Measurements from ENCODE around the gene ARAF.
"Not testable (repeated sequence)": the region's sequence is repeated elsewhere in the genome, so short reads cannot be mapped to it uniquely, and the experiment has no call there.

Gene ARAF

GRCh38 chrX:47595716-47596251, 34.8 kb downstream of the ARAF start:
- no peaks in the 10 kb centered on the region for H3K4me1 ChIP-seq (ENCODE audit: control insufficient read depth in 2 of 2, insufficient read depth in 1 of 2, low read depth in 1 of 2, low read length in 2 of 2)
- H4K8ac ChIP-seq (ENCODE audit: low read depth, low read length) = no peak overlapping the region
- no peak overlapping the region for H2BK12ac ChIP-seq (ENCODE audit: low read length)
- H2BK5ac ChIP-seq (ENCODE audit: low read length) = no peak overlapping the region
- H4K91ac ChIP-seq (ENCODE audit: low read depth, low read length, poor library complexity) = no peak overlapping the region
- H2AK5ac ChIP-seq (ENCODE audit: low read depth, low read length) = no peak overlapping the region
- H3K27ac ChIP-seq (replicated peaks; ENCODE audit: low read length) = no peak overlapping the region
- H2AFZ ChIP-seq (ENCODE audit: low read length) = no peak overlapping the region
- H3K79me1 ChIP-seq (ENCODE audit: low read depth, low read length) = no peaks in the 10 kb centered on the region
- no peak overlapping the region for H3K14ac ChIP-seq (ENCODE audit: low read length)
- no peak overlapping the region for H2BK120ac ChIP-seq (ENCODE audit: low read depth, low read length)
- no peak overlapping the region for H3K18ac ChIP-seq (ENCODE audit: low read length)
- no peak overlapping the region for H3K9ac ChIP-seq (ENCODE audit: low read depth, low read length, poor library complexity)
- H3K4ac ChIP-seq (ENCODE audit: low read length) = no peak overlapping the region
- H3K4me2 ChIP-seq (ENCODE audit: insufficient read depth, low read length, poor library complexity, severe bottlenecking) = no peak overlapping the region
- H3K4me3 ChIP-seq (ENCODE audit: low read length in 2 of 2) = no peak overlapping the region
- H3K9me3 ChIP-seq (replicated peaks in 1 of 2; ENCODE audit: control insufficient read depth in 2 of 2, insufficient read depth in 1 of 2, low read depth in 1 of 2, low read length in 2 of 2) = peaks cover 0 to 5% of the 10 kb centered on the region in 2 donors
- H3K36me3 ChIP-seq (replicated peaks in 1 of 2; ENCODE audit: control insufficient read depth in 2 of 2, insufficient read depth in 2 of 2, low read length in 2 of 2) = no peaks in the 10 kb centered on the region
- no CpG with 5 or more reads among the region's 1 CpG for WGBS, 2 donors (ENCODE audit: extremely low coverage in 2 of 2, insufficient read length in 2 of 2, insufficient replicate concordance in 1 of 2)
- no peak overlapping the region for H2BK15ac ChIP-seq (ENCODE audit: low read length)
- no peak overlapping the region for H3K23ac ChIP-seq (ENCODE audit: low read depth, low read length, poor library complexity)
- DNase-seq (ENCODE audit: low spot score) = no peak
- no peaks in the 10 kb centered on the region for H3K27me3 ChIP-seq (ENCODE audit: control insufficient read depth in 3 of 3, insufficient read depth in 3 of 3, low read depth in 1 of 3, low read length in 3 of 3)

DNA sequence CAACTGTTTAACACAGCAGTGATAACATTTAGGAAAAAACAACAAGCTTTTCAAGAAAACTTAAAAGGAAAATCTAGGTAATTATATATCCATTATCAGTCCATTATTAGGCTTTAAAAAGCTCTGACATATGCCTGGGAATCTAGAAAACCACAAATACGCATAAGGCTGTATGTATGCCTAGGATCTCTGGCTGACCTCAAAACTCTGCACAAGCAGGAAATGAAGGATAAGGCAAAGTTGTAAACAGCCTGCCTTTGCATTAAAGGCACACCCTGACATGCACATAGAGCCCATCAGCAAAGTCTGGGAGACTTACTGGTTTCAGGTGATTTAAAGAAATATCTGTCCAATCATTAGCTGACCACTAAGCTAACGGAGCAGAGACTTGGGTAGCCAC, 35.3 kb downstream of the ARAF start:
- no peak overlapping the region for H3K18ac ChIP-seq (ENCODE audit: low read length)
- no peak overlapping the region for H2BK15ac ChIP-seq (ENCODE audit: low read length)
- H4K8ac ChIP-seq (ENCODE audit: low read depth, low read length) = no peak overlapping the region
- no peak overlapping the region for H2AFZ ChIP-seq (ENCODE audit: low read length)
- WGBS, 2 donors (ENCODE audit: extremely low coverage in 2 of 2, insufficient read length in 2 of 2, insufficient replicate concordance in 1 of 2) = no CpG with 5 or more reads among the region's 2 CpGs
- H2BK12ac ChIP-seq (ENCODE audit: low read length) = no peak overlapping the region
- no peaks in the 10 kb centered on the region for H3K27me3 ChIP-seq (ENCODE audit: control insufficient read depth in 3 of 3, insufficient read depth in 3 of 3, low read depth in 1 of 3, low read length in 3 of 3)
- DNase-seq (ENCODE audit: low spot score) = no peak
- no peaks in the 10 kb centered on the region for H3K4me1 ChIP-seq (ENCODE audit: control insufficient read depth in 2 of 2, insufficient read depth in 1 of 2, low read depth in 1 of 2, low read length in 2 of 2)
- no peak overlapping the region for H2AK5ac ChIP-seq (ENCODE audit: low read depth, low read length)
- no peak overlapping the region for H3K4me3 ChIP-seq (ENCODE audit: low read length in 2 of 2)
- no peaks in the 10 kb centered on the region for H3K79me1 ChIP-seq (ENCODE audit: low read depth, low read length)
- peaks cover 0 to 5% of the 10 kb centered on the region in 2 donors for H3K9me3 ChIP-seq (replicated peaks in 1 of 2; ENCODE audit: control insufficient read depth in 2 of 2, insufficient read depth in 1 of 2, low read depth in 1 of 2, low read length in 2 of 2)
- no peaks in the 10 kb centered on the region for H3K36me3 ChIP-seq (replicated peaks in 1 of 2; ENCODE audit: control insufficient read depth in 2 of 2, insufficient read depth in 2 of 2, low read length in 2 of 2)
- no peak overlapping the region for H2BK5ac ChIP-seq (ENCODE audit: low read length)
- H2BK120ac ChIP-seq (ENCODE audit: low read depth, low read length) = no peak overlapping the region
- no peak overlapping the region for H3K23ac ChIP-seq (ENCODE audit: low read depth, low read length, poor library complexity)
- H3K4ac ChIP-seq (ENCODE audit: low read length) = no peak overlapping the region
- H3K27ac ChIP-seq (replicated peaks; ENCODE audit: low read length) = no peak overlapping the region
- no peak overlapping the region for H3K9ac ChIP-seq (ENCODE audit: low read depth, low read length, poor library complexity)
- no peak overlapping the region for H3K14ac ChIP-seq (ENCODE audit: low read length)
- peak overlapping the region; percentile 18 for H3K4me2 ChIP-seq (ENCODE audit: insufficient read depth, low read length, poor library complexity, severe bottlenecking)
- no peak overlapping the region for H4K91ac ChIP-seq (ENCODE audit: low read depth, low read length, poor library complexity)

DNA sequence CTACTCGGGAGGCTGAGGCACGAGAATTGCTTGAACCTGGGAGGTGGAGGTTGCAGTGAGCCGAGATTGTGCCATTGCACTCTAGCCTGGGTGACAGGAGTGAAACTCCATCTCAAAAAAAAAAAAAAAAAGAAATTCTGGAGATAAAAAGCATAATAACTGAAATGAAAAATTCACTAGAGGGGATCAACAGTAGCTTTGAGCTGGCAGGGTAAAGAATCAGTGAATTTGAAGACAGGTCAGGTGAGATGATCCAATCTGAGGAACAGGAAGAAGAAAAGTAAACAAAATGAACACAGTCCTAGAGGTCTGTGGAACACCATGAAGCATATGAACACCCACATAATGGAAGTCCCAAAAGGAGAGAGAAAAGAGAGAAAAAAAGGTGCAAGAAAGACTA, 36.2 kb downstream of the ARAF start:
- Histone ChIP-seq H3K4me3 (ENCODE audit: low read length in 2 of 2) (no peak overlapping the region), H3K9ac (ENCODE audit: low read depth, low read length, poor library complexity) (no peak overlapping the region), H2BK5ac (ENCODE audit: low read length) (no peak overlapping the region), H3K27ac (replicated peaks; ENCODE audit: low read length) (no peak overlapping the region), H3K4me1 (ENCODE audit: control insufficient read depth in 2 of 2, insufficient read depth in 1 of 2, low read depth in 1 of 2, low read length in 2 of 2) (no peaks in the 10 kb centered on the region), H3K79me1 (ENCODE audit: low read depth, low read length) (no peaks in the 10 kb centered on the region), H2BK120ac (ENCODE audit: low read depth, low read length) (no peak overlapping the region), H3K9me3 (replicated peaks in 1 of 2; ENCODE audit: control insufficient read depth in 2 of 2, insufficient read depth in 1 of 2, low read depth in 1 of 2, low read length in 2 of 2) (peaks cover 0 to 5% of the 10 kb centered on the region in 2 donors), H3K4ac (ENCODE audit: low read length) (no peak overlapping the region), H4K91ac (ENCODE audit: low read depth, low read length, poor library complexity) (no peak overlapping the region), H2BK12ac (ENCODE audit: low read length) (no peak overlapping the region), H2AFZ (ENCODE audit: low read length) (no peak overlapping the region), H2AK5ac (ENCODE audit: low read depth, low read length) (no peak overlapping the region), H3K36me3 (replicated peaks in 1 of 2; ENCODE audit: control insufficient read depth in 2 of 2, insufficient read depth in 2 of 2, low read length in 2 of 2) (no peaks in the 10 kb centered on the region), H3K4me2 (ENCODE audit: insufficient read depth, low read length, poor library complexity, severe bottlenecking) (no peak overlapping the region), H3K14ac (ENCODE audit: low read length) (no peak overlapping the region), H3K18ac (ENCODE audit: low read length) (no peak overlapping the region), H3K27me3 (ENCODE audit: control insufficient read depth in 3 of 3, insufficient read depth in 3 of 3, low read depth in 1 of 3, low read length in 3 of 3) (no peaks in the 10 kb centered on the region), H4K8ac (ENCODE audit: low read depth, low read length) (no peak overlapping the region), H3K23ac (ENCODE audit: low read depth, low read length, poor library complexity) (no peak overlapping the region), H2BK15ac (ENCODE audit: low read length) (no peak overlapping the region)
- WGBS, 2 donors (ENCODE audit: extremely low coverage in 2 of 2, insufficient read length in 2 of 2, insufficient replicate concordance in 1 of 2) = no CpG with 5 or more reads among the region's 3 CpGs
- no peak for DNase-seq (ENCODE audit: low spot score)

- H3K79me1 ChIP-seq (ENCODE audit: low read depth, low read length); H3K4ac ChIP-seq (ENCODE audit: low read length); H3K27me3 ChIP-seq (ENCODE audit: control insufficient read depth in 3 of 3, insufficient read depth in 3 of 3, low read depth in 1 of 3, low read length in 3 of 3); H2BK5ac ChIP-seq (ENCODE audit: low read length); H2AFZ ChIP-seq (ENCODE audit: low read length); H3K27ac ChIP-seq (replicated peaks; ENCODE audit: low read length); H3K4me2 ChIP-seq (ENCODE audit: insufficient read depth, low read length, poor library complexity, severe bottlenecking); H4K91ac ChIP-seq (ENCODE audit: low read depth, low read length, poor library complexity); H3K18ac ChIP-seq (ENCODE audit: low read length); H2BK15ac ChIP-seq (ENCODE audit: low read length); H4K8ac ChIP-seq (ENCODE audit: low read depth, low read length); H3K9me3 ChIP-seq (replicated peaks in 1 of 2; ENCODE audit: control insufficient read depth in 2 of 2, insufficient read depth in 1 of 2, low read depth in 1 of 2, low read length in 2 of 2); H3K9ac ChIP-seq (ENCODE audit: low read depth, low read length, poor library complexity); DNase-seq (ENCODE audit: low spot score); H2BK12ac ChIP-seq (ENCODE audit: low read length); H3K14ac ChIP-seq (ENCODE audit: low read length); H3K4me3 ChIP-seq (ENCODE audit: low read length in 2 of 2); H3K4me1 ChIP-seq (ENCODE audit: control insufficient read depth in 2 of 2, insufficient read depth in 1 of 2, low read depth in 1 of 2, low read length in 2 of 2); H2BK120ac ChIP-seq (ENCODE audit: low read depth, low read length); H2AK5ac ChIP-seq (ENCODE audit: low read depth, low read length); H3K23ac ChIP-seq (ENCODE audit: low read depth, low read length, poor library complexity); H3K36me3 ChIP-seq (replicated peaks in 1 of 2; ENCODE audit: control insufficient read depth in 2 of 2, insufficient read depth in 2 of 2, low read length in 2 of 2): not testable (repeated sequence)
- no CpG with 5 or more reads among the region's 4 CpGs for WGBS, 2 donors (ENCODE audit: extremely low coverage in 2 of 2, insufficient read length in 2 of 2, insufficient replicate concordance in 1 of 2)
Observed at GRCh38 chrX:47603125-47603524, 42.1 kb downstream of the ARAF start.
